OCI-LY7 (cell line): ENCODE data around the gene FAM169A. TPM values are rescaled to one million over a fixed set of nuclear protein-coding genes. Genes with fewer than 3 reads are reported as not detected.
"Not testable (repeated sequence)": the region's sequence is repeated elsewhere in the genome, so short reads cannot be mapped to it uniquely, and the experiment has no call there.

Experiments
- Bru-seq: library from RNA; stranded (reverse); fragments of 400-500 nt; gene quantifications from one replicate; lab custom pipeline; 2021; lab: Mats Ljungman, UMichigan
- BruChase-seq, 2 experiments: library from RNA; stranded (reverse); fragments of 400-500 nt; gene quantifications; one replicate each; lab custom pipeline; 2021; lab: Mats Ljungman, UMichigan
- BruUV-seq: library from RNA; stranded (reverse); fragments of 400-500 nt; replicated peaks from 2 replicates; lab custom pipeline; 2021; lab: Mats Ljungman, UMichigan
- CTCF ChIA-PET: fragments of 300-600 bp; sonication (Branson Sonifier 250); formaldehyde crosslinking; loops from one replicate; lab custom pipeline; 2022; ENCODE audit warnings: antibody characterized with exemption; ENCODE audit not compliant: unreplicated experiment; lab: Charles Lee
- POLR2A ChIA-PET: fragments of 300-600 bp; sonication (Branson Sonifier 250); formaldehyde crosslinking; loops from one replicate; lab custom pipeline; 2022; ENCODE audit warnings: antibody characterized with exemption; lab: Charles Lee
- DNase-seq: peaks from one replicate; pipeline ENCODE4 v3.0.0-alpha.2; 2015; ENCODE audit warnings: low spot score
- H2AFZ ChIP-seq: fragments of 200-600 bp; sonication (generic), shearing (Covaris generic); 2 replicates; pipeline ENCODE4 v1.6.1; 2014; ENCODE audit warnings: mild to moderate bottlenecking, antibody characterized with exemption, low read length, moderate library complexity
- H3K27ac ChIP-seq: fragments of 200-600 bp; sonication (generic); 2 replicates; pipeline ENCODE4 v1.5.1; 2014; ENCODE audit warnings: mixed run types, low read depth, mild to moderate bottlenecking, moderate library complexity, low read length, inconsistent platforms; ENCODE audit not compliant: poor library complexity, severe bottlenecking
- H3K36me3 ChIP-seq: fragments of 200-600 bp; sonication (generic); 2 replicates; pipeline ENCODE4 v1.6.1; 2014; ENCODE audit warnings: mild to moderate bottlenecking, antibody characterized with exemption, low read length, moderate library complexity, mixed read lengths; ENCODE audit not compliant: insufficient read depth
- H3K4me1 ChIP-seq: fragments of 200-600 bp; sonication (generic); 2 replicates; pipeline ENCODE4 v1.5.1; 2014; ENCODE audit warnings: mild to moderate bottlenecking, low read length; ENCODE audit not compliant: insufficient read depth, poor library complexity, severe bottlenecking
- H3K4me2 ChIP-seq: fragments of 200-600 bp; sonication (generic); 2 replicates; pipeline ENCODE4 v1.6.1; 2014; ENCODE audit warnings: mild to moderate bottlenecking, low read length
- H3K4me3 ChIP-seq: fragments of 200-600 bp; sonication (generic); 2 replicates; pipeline ENCODE4 v1.5.1; 2014; ENCODE audit warnings: mild to moderate bottlenecking, low read depth, low read length; ENCODE audit not compliant: poor library complexity, severe bottlenecking
- H3K79me2 ChIP-seq: fragments of 200-600 bp; sonication (generic); 2 replicates; pipeline ENCODE4 v1.6.1; 2016; ENCODE audit warnings: low read depth, mild to moderate bottlenecking, low read length, moderate library complexity, mixed read lengths; ENCODE audit not compliant: insufficient read depth
- H3K9me2 ChIP-seq: fragments of 200-600 bp; sonication (generic); 2 replicates; pipeline ENCODE4 v1.6.1; 2016; ENCODE audit warnings: mild to moderate bottlenecking, low read length, mixed read lengths; ENCODE audit not compliant: insufficient read depth
- H3K9me3 ChIP-seq: fragments of 200-600 bp; sonication (generic); 2 replicates; pipeline ENCODE4 v1.6.1; 2014; ENCODE audit warnings: mild to moderate bottlenecking, mixed run types, low read length, mixed read lengths
- H4K20me1 ChIP-seq: fragments of 200-600 bp; sonication (generic); 2 replicates; pipeline ENCODE4 v1.6.1; 2014; ENCODE audit warnings: mild to moderate bottlenecking, antibody characterized with exemption, low read length, moderate library complexity, mixed read lengths; ENCODE audit not compliant: insufficient read depth
- EZH2phosphoT487 ChIP-seq: fragments of 200-600 bp; sonication (generic); IDR thresholded peaks from 2 replicates; pipeline ENCODE4 v1.6.1; 2018; ENCODE audit warnings: low read depth, borderline replicate concordance, mild to moderate bottlenecking, mixed run types, antibody characterized with exemption, low read length, moderate library complexity, mixed read lengths
- intact Hi-C: fragments of 100-400 bp; cut with micrococcal nuclease; formaldehyde crosslinking; loops from one replicate; pipeline ENCODE4 v1.10.0; 2022; ENCODE audit not compliant: unreplicated experiment
- long read RNA-seq: library from polyadenylated mRNA; stranded (forward); transcript quantifications from one replicate; pipeline ENCODE4 v2.0.0, GENCODE V29; 2022
- total RNA-seq, 2 experiments: library from RNA; depleted of rRNA in 1 of 2; stranded (reverse); fragments of >200 nt in 1 of 2; shearing (Covaris generic) in 1 of 2; gene quantifications; 2 replicates each; pipeline ENCODE4 v1.2.3, GENCODE V29; 2014 to 2022
- TF ChIP-seq, protein P1 (sequence below): fragments of 200-600 bp; sonication (generic); conservative IDR thresholded peaks from 2 replicates; pipeline ENCODE4 v1.5.1; 2014; ENCODE audit warnings: mild to moderate bottlenecking, antibody characterized with exemption, low read length, moderate library complexity, mixed read lengths

Gene FAM169A, protein sequence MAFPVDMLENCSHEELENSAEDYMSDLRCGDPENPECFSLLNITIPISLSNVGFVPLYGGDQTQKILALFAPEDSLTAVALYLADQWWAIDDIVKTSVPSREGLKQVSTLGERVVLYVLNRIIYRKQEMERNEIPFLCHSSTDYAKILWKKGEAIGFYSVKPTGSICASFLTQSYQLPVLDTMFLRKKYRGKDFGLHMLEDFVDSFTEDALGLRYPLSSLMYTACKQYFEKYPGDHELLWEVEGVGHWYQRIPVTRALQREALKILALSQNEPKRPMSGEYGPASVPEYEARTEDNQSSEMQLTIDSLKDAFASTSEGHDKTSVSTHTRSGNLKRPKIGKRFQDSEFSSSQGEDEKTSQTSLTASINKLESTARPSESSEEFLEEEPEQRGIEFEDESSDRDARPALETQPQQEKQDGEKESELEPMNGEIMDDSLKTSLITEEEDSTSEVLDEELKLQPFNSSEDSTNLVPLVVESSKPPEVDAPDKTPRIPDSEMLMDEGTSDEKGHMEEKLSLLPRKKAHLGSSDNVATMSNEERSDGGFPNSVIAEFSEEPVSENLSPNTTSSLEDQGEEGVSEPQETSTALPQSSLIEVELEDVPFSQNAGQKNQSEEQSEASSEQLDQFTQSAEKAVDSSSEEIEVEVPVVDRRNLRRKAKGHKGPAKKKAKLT
- not detected in 2 replicates for total RNA-seq (2014; rRNA removed; shearing (Covaris generic))
- not detected in 2 replicates for total RNA-seq (2022)
- percentile 2 among the genes with signal in this experiment for Bru-seq, nascent RNA
- percentile 5 among the genes with signal in this experiment for BruChase-seq, experiment 1, labeled RNA remaining after a 6-hour chase
- percentile 10 among the genes with signal in this experiment for BruChase-seq, experiment 2, labeled RNA remaining after a 2-hour chase
- long read RNA-seq, result 0 reads

DNA sequence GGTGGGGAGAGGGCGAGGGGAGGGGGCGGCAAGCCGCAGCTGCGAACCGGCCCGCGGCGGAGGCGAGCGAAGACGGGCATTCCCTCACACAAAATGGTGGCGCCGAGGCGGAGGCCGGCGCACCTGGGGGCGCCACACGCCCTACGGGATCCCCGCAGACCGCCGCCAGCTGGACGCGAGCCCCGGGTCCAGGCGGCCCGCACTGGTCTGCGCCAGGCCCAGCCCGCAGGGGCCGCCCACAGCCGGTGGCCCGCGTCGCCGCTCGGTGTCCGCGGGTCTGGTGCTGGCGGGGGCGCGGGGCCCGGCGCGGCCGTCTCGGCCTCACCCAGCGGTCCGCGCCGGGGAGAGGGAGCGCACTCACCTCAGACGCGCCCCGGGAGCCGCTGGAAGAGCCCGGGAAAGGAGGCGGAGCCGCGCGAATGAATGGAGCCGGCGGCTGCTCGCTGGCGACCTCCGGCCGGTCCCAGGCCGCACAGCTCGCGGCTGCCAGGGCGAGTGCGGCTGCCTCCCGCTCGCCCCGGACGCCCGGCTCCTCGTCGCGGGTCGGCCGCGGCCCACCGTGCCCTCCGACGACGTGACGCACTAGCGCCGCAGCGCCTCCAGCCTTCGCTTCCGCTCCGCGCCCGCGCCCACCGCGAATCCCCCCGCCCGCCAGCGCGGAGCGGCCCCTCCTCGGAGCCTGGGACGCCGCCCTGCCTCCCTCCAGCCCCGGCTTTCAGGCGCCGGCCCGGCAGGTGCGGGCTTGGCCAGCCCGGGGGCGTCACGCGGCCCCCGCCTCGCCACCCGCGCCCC lies at the start of gene FAM169A:
Gene FAM169A (minus strand): TSS at position 584 of the 792 bp plus-strand sequence. CDS start 24,711 bp downstream, outside the sequence.
- TF ChIP-seq, protein P1, sequence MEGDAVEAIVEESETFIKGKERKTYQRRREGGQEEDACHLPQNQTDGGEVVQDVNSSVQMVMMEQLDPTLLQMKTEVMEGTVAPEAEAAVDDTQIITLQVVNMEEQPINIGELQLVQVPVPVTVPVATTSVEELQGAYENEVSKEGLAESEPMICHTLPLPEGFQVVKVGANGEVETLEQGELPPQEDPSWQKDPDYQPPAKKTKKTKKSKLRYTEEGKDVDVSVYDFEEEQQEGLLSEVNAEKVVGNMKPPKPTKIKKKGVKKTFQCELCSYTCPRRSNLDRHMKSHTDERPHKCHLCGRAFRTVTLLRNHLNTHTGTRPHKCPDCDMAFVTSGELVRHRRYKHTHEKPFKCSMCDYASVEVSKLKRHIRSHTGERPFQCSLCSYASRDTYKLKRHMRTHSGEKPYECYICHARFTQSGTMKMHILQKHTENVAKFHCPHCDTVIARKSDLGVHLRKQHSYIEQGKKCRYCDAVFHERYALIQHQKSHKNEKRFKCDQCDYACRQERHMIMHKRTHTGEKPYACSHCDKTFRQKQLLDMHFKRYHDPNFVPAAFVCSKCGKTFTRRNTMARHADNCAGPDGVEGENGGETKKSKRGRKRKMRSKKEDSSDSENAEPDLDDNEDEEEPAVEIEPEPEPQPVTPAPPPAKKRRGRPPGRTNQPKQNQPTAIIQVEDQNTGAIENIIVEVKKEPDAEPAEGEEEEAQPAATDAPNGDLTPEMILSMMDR, result no peak
- no peak for TF ChIP-seq EZH2phosphoT487

GRCh38 chr5:74915488-74915887 lies 49.3 kb upstream of the FAM169A start:
- no peaks in the 10 kb centered on the region for H3K36me3 ChIP-seq
- no peak overlapping the region for H2AFZ ChIP-seq
- TF ChIP-seq, protein P1, result no peak
- TF ChIP-seq EZH2phosphoT487, result no peak
- no peaks in the 10 kb centered on the region for H3K9me3 ChIP-seq
- H3K4me2 ChIP-seq, result no peak overlapping the region
- CTCF ChIA-PET, result no interaction called here
- intact Hi-C loops, result no loop called here
- no peak for DNase-seq
- H3K9me2 ChIP-seq, result no peaks in the 10 kb centered on the region
- no peaks in the 10 kb centered on the region for H3K79me2 ChIP-seq
- H3K4me1 ChIP-seq, result no peaks in the 10 kb centered on the region
- no peak overlapping the region for H3K4me3 ChIP-seq
- no peak overlapping the region for H3K27ac ChIP-seq
- no TSS peak for BruUV-seq
- POLR2A ChIA-PET, result interaction anchor here (0.7 to 0.9 kb wide), 2 partner anchors 868 to 1494 kb away, joined by 3 to 4 read pairs; no protein-coding TSS in a partner anchor
- no peaks in the 10 kb centered on the region for H4K20me1 ChIP-seq

More for the DNA sequence above, at the start of gene FAM169A:
- no peaks in the 10 kb centered on the region for H3K9me3 ChIP-seq
- H3K27ac ChIP-seq, result no peak within 1 kb of the TSS
- H3K4me1 ChIP-seq, result no peaks in the 10 kb centered on the region
- no peak within 1 kb of the TSS for H3K4me3 ChIP-seq
- no peak within 1 kb of the TSS for H3K4me2 ChIP-seq
- no peaks in the 10 kb centered on the region for H4K20me1 ChIP-seq
- no TSS peak for BruUV-seq
- ChIA-PET CTCF (no interaction called here), POLR2A (no interaction called here)
- H2AFZ ChIP-seq, result no peak within 1 kb of the TSS
- intact Hi-C loops, result no loop called here
- no peak for DNase-seq
- no peaks in the 10 kb centered on the region for H3K9me2 ChIP-seq
- no peaks in the 10 kb centered on the region for H3K79me2 ChIP-seq
- H3K36me3 ChIP-seq, result no peaks in the 10 kb centered on the region

GRCh38 chr5:74911421-74911820 lies 45.2 kb upstream of the FAM169A start:
- H3K9me2 ChIP-seq, H4K20me1 ChIP-seq, H3K36me3 ChIP-seq, H3K4me2 ChIP-seq, POLR2A ChIA-PET, H3K4me1 ChIP-seq, H2AFZ ChIP-seq, intact Hi-C loops, H3K79me2 ChIP-seq, H3K9me3 ChIP-seq, H3K4me3 ChIP-seq, CTCF ChIA-PET, DNase-seq, BruUV-seq, H3K27ac ChIP-seq: not testable (repeated sequence)

GRCh38 chr5:74909888-74910287 lies 43.7 kb upstream of the FAM169A start:
- H3K4me1 ChIP-seq, H3K27ac ChIP-seq, H4K20me1 ChIP-seq, DNase-seq, intact Hi-C loops, POLR2A ChIA-PET, CTCF ChIA-PET, H3K9me3 ChIP-seq, H3K4me2 ChIP-seq, H2AFZ ChIP-seq, H3K4me3 ChIP-seq, BruUV-seq, H3K9me2 ChIP-seq, H3K79me2 ChIP-seq, H3K36me3 ChIP-seq: not testable (repeated sequence)
